Fibroblast of mammary gland (primary cell): ENCODE measurements around the gene CLIP4.
"Not testable (repeated sequence)": the region's sequence is repeated elsewhere in the genome, so short reads cannot be mapped to it uniquely, and the experiment has no call there.

Source experiments
- DNase-seq: peaks from one replicate; pipeline ENCODE4 v3.0.0-alpha.2; 2010; ENCODE audit warnings: low read depth
- H3K4me3 ChIP-seq: 2 replicates; pipeline ENCODE4 v1.5.1; 2011; ENCODE audit warnings: low read depth, mild to moderate bottlenecking, low read length, moderate library complexity; ENCODE audit not compliant: control insufficient read depth
- CTCF ChIP-seq: conservative IDR thresholded peaks from 2 replicates; pipeline ENCODE4 v1.5.1; 2011; ENCODE audit warnings: low read depth, low read length, inconsistent platforms; ENCODE audit not compliant: control insufficient read depth, insufficient read depth

Gene CLIP4

GRCh38 chr2:29079887-29080286 is 35.3 kb upstream of the CLIP4 start:
- H3K4me3 ChIP-seq, result no peak overlapping the region
- no peak for DNase-seq
- TF ChIP-seq CTCF, result no peak

- TF ChIP-seq CTCF, result no peak
- DNase-seq, result peak; percentile 55
- H3K4me3 ChIP-seq, result no peak overlapping the region
These were observed 34.1 kb upstream of the CLIP4 start for GRCh38 chr2:29080886-29081743.

GRCh38 chr2:29082804-29083495 is 32.3 kb upstream of the CLIP4 start:
- DNase-seq, result no peak
- H3K4me3 ChIP-seq, result no peak overlapping the region
- TF ChIP-seq CTCF, result no peak

- DNase-seq, result no peak
- TF ChIP-seq CTCF, result no peak
- H3K4me3 ChIP-seq, result no peak overlapping the region
These were observed 30.7 kb upstream of the CLIP4 start for GRCh38 chr2:29084554-29084953.

GRCh38 chr2:29090311-29090710 is 24.9 kb upstream of the CLIP4 start:
- not testable (repeated sequence) for H3K4me3 ChIP-seq
- peak; percentile 21 for DNase-seq

- H3K4me3 ChIP-seq, result no peak overlapping the region
- no peak for DNase-seq
- TF ChIP-seq CTCF, result no peak
These were observed 18.2 kb upstream of the CLIP4 start for GRCh38 chr2:29096969-29097368.

GRCh38 chr2:29097569-29097968 is 17.6 kb upstream of the CLIP4 start:
- no peak overlapping the region for H3K4me3 ChIP-seq
- DNase-seq, result no peak
- TF ChIP-seq CTCF, result no peak
